HG03457 (cell line): Measurements from ENCODE around the gene USP19.

Source experiments
- ATAC-seq: cut with Tn5 transposase; IDR thresholded peaks from one replicate; pipeline ENCODE4 v1.9.1; 2021; ENCODE audit warnings: moderate number of reproducible peaks; ENCODE audit not compliant: unreplicated experiment

The USP19 gene

GRCh38 chr3:49133226-49133951 lies 12.8 kb upstream of the USP19 start:
- no peak for ATAC-seq

GRCh38 chr3:49132437-49133225 lies 12.0 kb upstream of the USP19 start, which contains the start of gene LAMB2:
LAMB2 (minus strand) TSS chr3:49133050; CDS start chr3:49132867, 183 bp downstream.
- ATAC-seq = no peak

DNA sequence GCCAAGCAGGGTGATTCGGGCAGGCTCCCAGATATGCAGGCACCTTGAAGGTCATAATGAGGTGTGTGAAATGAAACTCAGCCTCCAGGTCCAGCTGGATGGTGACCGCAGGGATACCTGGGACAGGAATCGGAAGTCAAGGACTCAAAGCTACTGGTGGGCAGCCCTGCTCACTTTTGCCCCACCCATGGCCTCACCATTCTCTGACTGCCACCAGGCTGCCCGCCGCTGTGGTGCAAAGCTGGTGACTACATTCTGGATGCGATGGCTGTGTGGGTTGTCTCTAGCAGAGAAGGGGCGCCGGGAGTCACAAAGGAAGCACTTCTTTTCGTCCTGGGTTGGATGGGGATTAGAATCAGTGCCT lies 11.4 kb upstream of the USP19 start:
- ATAC-seq = no peak

GRCh38 chr3:49131576-49131975 lies 11.0 kb upstream of the USP19 start:
- ATAC-seq = no peak

- ATAC-seq = no peak
These were observed 10.4 kb upstream of the USP19 start for GRCh38 chr3:49131040-49131439.

- ATAC-seq = no peak
These were observed 4.5 kb upstream of the USP19 start for GRCh38 chr3:49124991-49125670.

GRCh38 chr3:49124203-49124602 lies 3.6 kb upstream of the USP19 start:
- ATAC-seq = no peak

- ATAC-seq = no peak
These were observed 3.1 kb upstream of the USP19 start for GRCh38 chr3:49123687-49124086.

DNA sequence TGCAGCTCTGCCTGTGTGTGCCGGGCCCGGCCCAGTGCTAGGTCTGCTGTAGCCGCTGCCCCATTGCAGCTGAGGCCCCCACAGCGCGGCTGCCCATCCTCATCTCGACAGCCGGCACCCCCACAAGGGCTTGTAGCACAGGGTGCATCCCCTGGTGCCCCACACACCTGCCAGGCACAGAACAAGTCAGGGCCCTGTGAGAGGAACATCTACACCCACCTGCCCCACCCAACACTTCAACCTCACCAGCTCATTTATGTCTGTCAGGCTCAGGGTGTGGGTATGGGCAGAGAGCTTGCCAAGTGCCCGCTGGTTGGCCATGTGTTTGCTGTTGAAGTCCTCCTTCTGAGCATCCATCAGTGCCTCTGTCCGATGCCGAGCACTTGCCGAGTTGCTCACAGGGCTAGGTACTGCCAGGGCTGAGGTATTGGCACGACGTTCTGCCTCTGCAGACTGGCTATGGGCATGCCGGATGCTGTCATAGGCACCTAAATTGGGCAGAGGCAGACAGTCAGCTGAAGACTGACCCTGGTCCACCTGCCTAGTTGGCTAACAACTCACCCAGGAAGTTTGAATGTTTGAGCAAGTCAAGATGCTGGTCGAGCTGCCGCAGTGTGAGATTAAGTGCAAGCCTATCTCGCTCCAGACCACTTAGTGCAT lies 2.4 kb upstream of the USP19 start:
- no peak for ATAC-seq

DNA sequence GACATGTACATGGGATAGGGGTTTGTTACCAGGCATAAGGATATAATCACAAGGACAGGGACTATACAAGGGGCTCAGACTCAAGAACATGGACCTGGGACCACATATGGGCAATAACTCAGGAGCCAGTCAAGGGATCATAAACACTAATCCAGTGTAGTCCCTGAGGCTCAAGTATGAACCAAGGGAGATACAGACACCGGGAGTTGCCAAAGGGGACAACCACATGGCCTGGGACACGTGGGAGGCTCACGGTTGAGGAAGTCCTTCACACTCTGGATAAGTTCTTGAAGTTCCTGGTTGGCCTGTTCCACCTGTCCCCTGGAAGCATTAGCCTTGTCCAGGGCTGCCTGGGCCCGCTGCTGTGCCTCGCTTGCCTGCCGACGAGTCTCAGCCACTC lies 1.8 kb upstream of the USP19 start:
- no peak for ATAC-seq

DNA sequence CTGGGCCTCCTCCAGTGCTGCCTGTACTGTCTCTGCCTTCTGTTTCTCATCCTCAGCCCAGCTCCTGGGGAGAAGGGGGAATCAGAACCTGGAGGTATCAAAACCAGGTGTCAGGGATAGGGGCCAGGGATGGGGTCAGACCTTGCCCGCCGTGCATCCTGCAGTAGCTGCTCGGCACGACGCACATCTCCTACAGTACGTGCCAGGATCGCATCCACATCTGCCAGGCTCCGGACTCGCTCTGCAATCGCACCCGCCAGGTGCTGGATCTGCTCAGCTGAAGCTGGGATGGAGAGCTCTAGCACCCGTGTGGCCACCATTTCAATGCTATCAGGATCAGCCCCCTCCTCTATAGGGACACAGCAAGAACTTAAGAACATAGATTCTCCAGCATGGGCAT lies 1.4 kb upstream of the USP19 start:
- ATAC-seq = no peak

DNA sequence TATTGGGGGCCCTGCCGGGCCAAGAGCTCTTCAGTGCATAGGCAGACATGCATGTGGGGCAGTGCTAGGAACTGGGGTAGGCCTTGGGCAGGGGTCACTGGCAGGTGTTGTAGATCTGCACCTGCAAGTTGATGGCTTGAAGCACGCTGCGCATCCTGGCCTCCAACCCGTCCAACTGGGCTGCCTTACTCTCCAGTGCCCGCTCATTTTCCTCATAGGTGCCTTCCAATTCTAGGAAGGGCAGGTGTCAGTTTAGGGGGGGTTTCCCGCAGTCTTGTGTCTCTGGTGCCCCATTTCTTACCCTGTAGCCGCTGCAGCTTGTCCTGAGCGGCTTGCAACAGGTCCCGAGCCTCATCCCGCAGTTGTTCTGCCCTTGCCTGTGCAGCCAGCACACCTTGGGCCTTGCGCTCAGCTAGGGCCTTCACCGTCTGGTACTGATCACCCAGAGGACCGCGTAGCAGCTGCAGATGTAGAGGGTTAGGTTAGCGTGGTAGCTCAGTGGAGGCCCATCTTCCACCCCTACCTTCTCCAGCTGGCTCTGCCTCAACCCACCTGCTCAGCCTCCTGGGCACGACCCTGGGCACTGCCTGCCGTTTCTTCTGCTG lies 611 bp upstream of the USP19 start:
- peak; percentile 7 for ATAC-seq

- ATAC-seq = no peak
These were observed 556 bp downstream of the USP19 start for GRCh38 chr3:49120096-49120437.

DNA sequence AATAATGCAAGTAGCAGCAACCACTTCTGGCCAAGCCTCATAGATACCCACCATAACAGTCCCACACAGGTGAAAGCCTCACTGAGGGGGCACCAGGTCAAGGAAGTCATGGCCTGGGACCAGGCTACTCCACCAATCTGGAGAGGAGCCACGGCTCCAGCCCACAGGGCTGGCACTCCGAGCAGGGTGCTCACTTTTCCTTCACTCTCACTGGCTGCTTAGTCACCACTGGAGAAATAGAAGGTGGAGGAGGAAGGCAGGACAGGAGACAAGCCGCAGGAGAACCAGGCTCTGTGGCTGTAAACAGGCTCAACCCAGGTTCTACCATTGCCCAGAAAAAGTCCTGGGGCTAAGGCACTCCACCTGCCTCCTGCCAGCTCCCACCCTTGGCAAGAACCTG lies 1.2 kb downstream of the USP19 start:
- ATAC-seq = no peak

DNA sequence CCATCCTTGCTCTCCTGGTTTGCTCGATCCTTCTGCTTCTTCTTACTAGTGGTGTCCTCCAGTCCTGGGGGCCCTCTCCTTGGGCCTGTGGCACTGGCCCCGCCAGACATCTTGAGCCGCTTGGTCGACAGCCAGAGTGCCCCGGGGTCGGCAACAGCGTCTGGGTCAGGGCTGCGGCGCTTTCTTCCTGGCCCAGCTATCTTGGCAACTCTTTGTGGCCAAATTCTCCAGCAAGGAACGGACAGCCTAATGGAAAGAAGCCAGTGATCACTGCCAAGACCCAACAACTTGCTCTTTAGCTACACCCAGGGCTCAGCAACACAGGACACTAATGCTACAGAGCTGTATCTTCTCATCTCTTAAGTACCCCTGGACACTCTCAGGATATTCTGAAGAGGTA lies 1.6 kb downstream of the USP19 start:
- no peak for ATAC-seq

DNA sequence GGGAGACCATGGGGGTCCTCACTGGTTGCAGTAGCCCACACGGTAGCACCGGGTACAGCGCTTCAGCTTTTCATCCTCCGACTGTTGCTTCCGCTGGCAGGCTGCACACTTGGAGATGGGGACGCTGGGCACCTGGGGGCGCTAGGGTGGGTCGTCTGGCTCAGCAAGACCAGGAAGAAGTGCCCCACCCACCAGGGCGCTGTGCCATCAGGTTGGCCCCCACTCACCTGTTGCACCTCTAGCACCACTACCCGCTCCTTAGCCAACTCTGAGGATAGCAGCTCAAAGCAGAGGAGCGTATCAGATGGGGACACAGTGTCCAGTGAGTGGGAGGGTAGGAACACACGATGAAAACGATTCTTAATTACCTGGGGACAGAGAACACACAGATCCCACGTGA lies 8.4 kb downstream of the USP19 start:
- no peak for ATAC-seq

DNA sequence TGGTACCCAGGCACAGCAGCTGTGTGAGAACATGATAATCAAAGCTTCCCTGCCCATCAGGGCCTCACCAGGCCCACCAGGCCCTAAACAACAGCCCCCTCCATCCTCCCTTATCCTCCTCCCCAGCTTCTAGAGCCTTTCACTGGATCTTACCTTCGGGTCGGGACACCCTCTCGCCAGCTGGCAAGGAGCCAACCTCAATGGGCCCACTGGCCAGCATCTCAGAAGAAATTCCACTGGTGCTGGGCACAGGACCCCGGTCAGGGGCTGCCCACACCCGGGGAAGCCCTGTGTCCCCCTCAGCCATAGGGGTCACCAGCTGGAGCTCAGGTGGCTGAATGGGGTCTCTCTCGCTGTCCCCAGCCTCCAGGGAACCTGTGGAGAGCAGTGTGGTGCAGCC lies 9.3 kb downstream of the USP19 start:
- no peak for ATAC-seq

DNA sequence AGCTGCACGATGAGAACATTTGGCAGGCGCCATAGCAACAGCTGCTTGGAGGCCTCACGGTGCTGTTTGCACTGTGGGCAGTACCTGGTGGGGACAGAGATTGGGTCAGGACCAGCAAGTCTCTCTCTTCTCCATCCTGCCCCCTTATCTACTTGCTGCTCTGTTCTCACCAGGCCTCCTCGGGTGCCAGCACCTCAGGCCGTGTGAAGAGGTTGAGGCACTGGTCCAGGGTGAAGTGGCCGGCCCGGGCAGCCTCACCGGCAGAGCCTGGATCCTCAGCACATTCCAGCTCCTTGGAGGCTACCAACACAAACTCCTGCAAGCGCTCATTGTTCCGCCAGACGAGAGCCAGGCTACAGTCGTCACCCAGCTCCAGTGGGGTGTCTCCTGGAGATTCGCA lies 9.8 kb downstream of the USP19 start:
- ATAC-seq = no peak

- ATAC-seq = no peak
These were observed 12.3 kb downstream of the USP19 start for GRCh38 chr3:49108346-49108745.

GRCh38 chr3:49104427-49105291 lies 16.0 kb downstream of the USP19 start, which contains the start of gene QARS1:
QARS1 (minus strand) TSS chr3:49104757; CDS start chr3:49104733, 24 bp downstream.
- ATAC-seq = peak; percentile 56
